Gastroesophageal sphincter (tissue), 4 donors: ENCODE measurements around the gene TLE2. TPM values are rescaled to one million over a fixed set of nuclear protein-coding genes. Genes with fewer than 3 reads are reported as not detected.

Experiments
- ATAC-seq: fragments of 150-250 bp; one replicate; pipeline ENCODE4 v1.9.1; 2016; ENCODE audit warnings: mild to moderate bottlenecking, moderate library complexity
- H3K27ac ChIP-seq, 4 donors: fragments of 200-600 bp; sonication (generic) in 3 of 4; 1 replicate in 3 of 4; 2 replicates in 1 of 4; pipeline ENCODE4 v1.5.1; 2016 to 2019
- H3K27me3 ChIP-seq: fragments of 200-600 bp; sonication (generic); one replicate; pipeline ENCODE4 v1.5.1; 2019
- H3K36me3 ChIP-seq, 2 donors: fragments of 200-600 bp; sonication (generic); one replicate each; pipeline ENCODE4 v1.5.1; 2019; ENCODE audit warnings: control low read depth in 1 of 2
- H3K4me1 ChIP-seq, 3 donors: fragments of 200-600 bp; sonication (generic); 1 replicate in 2 of 3; 2 replicates in 1 of 3; pipeline ENCODE4 v1.5.1; 2016 to 2019; ENCODE audit warnings: control low read depth in 2 of 3
- H3K4me3 ChIP-seq, 2 donors: fragments of 200-600 bp; sonication (generic); one replicate each; pipeline ENCODE4 v1.5.1; 2019; ENCODE audit warnings: mild to moderate bottlenecking in 1 of 2, moderate library complexity in 1 of 2
- H3K9me3 ChIP-seq, 3 donors: fragments of 200-600 bp; sonication (generic); one replicate each; pipeline ENCODE4 v1.5.1; 2017 to 2019; ENCODE audit warnings: control low read depth in 2 of 3
- EP300 ChIP-seq: sonication (generic); formaldehyde crosslinking; IDR thresholded peaks from one replicate; pipeline ENCODE4 v1.6.1; 2017; ENCODE audit warnings: antibody characterized with exemption, mild to moderate bottlenecking
- POLR2A ChIP-seq, 2 donors: fragments of 450-650 bp; IDR thresholded peaks; one replicate each; pipeline ENCODE4 v1.6.1; 2017; ENCODE audit warnings: antibody characterized with exemption in 2 of 2, mild to moderate bottlenecking in 2 of 2, moderate library complexity in 1 of 2
- POLR2AphosphoS5 ChIP-seq: sonication (generic); formaldehyde crosslinking; IDR thresholded peaks from one replicate; pipeline ENCODE4 v1.6.1; 2017; ENCODE audit warnings: antibody characterized with exemption
- WGBS, 2 donors: methylation state at CpG; one replicate each; pipeline ENCODE4 v1.1.5; 2018; ENCODE audit warnings: low coverage in 1 of 2; 5-methylcytosine and 5-hydroxymethylcytosine counted together
- total RNA-seq, 4 donors: library from RNA; depleted of rRNA; stranded (reverse); fragments of >200 nt; gene quantifications; one replicate each; pipeline ENCODE4 v1.1.0, GENCODE V29; 2016
- TF ChIP-seq, protein P1 (sequence below), 4 experiments: fragments of 200-600 bp in 2 of 4; fragments of 450-650 bp in 2 of 4; sonication (generic) in 1 of 4; IDR thresholded peaks; one replicate each; pipeline ENCODE4 v1.5.1; 2017 to 2019; ENCODE audit warnings: antibody characterized with exemption in 4 of 4, mild to moderate bottlenecking in 2 of 4, moderate library complexity in 2 of 4

TLE2 gene
- total RNA-seq, 4 donors from 2014 or later = 27.1 to 46.1 (median 34.4) TPM

DNA sequence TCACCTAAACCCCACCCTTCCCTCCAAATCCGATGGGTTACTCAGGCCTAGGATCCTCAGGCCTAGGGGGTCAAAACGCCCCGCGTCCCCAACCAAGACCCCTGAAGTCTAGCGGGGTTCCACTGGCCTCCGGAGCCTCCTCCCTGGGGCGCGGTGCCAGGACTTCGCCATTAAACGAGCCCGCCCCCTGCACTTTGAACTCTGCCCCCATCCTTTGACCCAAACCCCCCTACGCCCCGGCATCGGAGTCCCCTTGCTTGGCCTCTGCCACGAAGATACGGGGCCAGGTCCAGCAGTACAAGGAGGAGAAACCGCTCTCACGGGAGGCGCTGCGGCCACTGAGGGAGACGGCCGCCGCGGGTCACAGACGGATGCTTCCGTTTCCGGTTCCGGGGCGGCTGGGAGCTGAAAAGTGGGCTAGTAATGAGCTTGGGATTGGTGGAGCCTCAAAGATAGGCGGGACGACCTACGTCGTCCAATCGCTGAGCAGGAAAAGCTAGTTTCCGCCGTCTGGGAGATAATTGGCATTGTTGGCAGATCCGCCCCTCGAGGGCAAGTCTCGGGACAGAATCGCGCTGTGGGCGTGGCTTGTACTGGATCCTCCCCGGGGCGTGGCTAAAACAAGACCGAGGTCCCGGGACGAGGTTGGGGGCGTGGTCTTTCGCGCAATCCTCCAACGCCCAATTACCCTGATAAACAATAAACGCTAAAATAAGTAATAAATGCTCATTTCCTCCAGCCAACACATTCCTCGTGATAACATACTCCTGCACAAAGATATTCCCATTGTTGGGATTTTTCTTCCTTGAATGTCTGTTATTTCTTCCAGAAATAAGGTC is 78.6 kb downstream of the TLE2 start:
- ATAC-seq = peak; percentile 99
- Histone ChIP-seq H3K4me1 (peaks cover 0 to 27% (median 6%) of the 10 kb centered on the region in 3 donors), H3K27me3 (no peaks in the 10 kb centered on the region), H3K27ac (peak overlapping the region; percentile 89 to 96 (median 93)), H3K9me3 (no peaks in the 10 kb centered on the region), H3K36me3 (no peaks in the 10 kb centered on the region), H3K4me3 (peak overlapping the region; percentile 62 to 68)
- WGBS, 2 donors = 0 to 1% methylated on average over 12 to 16 of the region's 53 CpGs
- TF ChIP-seq POLR2AphosphoS5 (peak; percentile 91), EP300 (no peak), POLR2A (IDR thresholded peaks at IDR 0.05) (peak; percentile 75 to 86)
- TF ChIP-seq, protein P1, sequence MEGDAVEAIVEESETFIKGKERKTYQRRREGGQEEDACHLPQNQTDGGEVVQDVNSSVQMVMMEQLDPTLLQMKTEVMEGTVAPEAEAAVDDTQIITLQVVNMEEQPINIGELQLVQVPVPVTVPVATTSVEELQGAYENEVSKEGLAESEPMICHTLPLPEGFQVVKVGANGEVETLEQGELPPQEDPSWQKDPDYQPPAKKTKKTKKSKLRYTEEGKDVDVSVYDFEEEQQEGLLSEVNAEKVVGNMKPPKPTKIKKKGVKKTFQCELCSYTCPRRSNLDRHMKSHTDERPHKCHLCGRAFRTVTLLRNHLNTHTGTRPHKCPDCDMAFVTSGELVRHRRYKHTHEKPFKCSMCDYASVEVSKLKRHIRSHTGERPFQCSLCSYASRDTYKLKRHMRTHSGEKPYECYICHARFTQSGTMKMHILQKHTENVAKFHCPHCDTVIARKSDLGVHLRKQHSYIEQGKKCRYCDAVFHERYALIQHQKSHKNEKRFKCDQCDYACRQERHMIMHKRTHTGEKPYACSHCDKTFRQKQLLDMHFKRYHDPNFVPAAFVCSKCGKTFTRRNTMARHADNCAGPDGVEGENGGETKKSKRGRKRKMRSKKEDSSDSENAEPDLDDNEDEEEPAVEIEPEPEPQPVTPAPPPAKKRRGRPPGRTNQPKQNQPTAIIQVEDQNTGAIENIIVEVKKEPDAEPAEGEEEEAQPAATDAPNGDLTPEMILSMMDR (IDR thresholded peaks at IDR 0.05) = no peak

DNA sequence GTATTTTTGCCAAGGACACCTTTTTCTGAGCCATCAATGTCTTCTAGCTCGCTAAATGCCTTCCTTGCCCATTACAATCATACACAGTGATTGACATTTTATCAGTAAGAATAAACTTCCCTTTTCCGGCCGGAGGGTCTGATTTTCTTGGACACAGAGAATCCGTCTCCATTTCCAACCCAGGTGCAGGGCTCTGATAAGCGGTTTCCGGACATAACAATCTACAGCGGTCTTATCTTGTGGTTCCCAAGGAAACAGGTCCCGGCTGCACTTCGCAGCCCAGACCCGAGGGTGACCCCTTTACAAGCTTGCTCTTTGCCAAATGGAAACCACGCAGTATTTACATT is 79.2 kb downstream of the TLE2 start:
- peak; percentile 1 for ATAC-seq
- Histone ChIP-seq H3K4me1 (peaks cover 0 to 31% (median 6%) of the 10 kb centered on the region in 3 donors), H3K4me3 (peak overlapping the region; percentile 62 to 68), H3K9me3 (no peaks in the 10 kb centered on the region), H3K27ac (peak overlapping the region; percentile 89 to 96 (median 93)), H3K27me3 (no peaks in the 10 kb centered on the region), H3K36me3 (no peaks in the 10 kb centered on the region)
- WGBS, 2 donors = 0 to 2% methylated on average over 3 to 9 of the region's 11 CpGs
- TF ChIP-seq POLR2A (IDR thresholded peaks at IDR 0.05) (no peak), POLR2AphosphoS5 (no peak), EP300 (no peak)
- TF ChIP-seq, protein P1 (IDR thresholded peaks at IDR 0.05) = no peak

Other genes starting within 250 kb of the TLE2 start
- 10 to 100 TPM; 45.3 to 65.5 (median 47.2) TPM for gene SGTA, start 246.0 kb downstream of the TLE2 start, total RNA-seq
- gene THOP1, start 243.8 kb downstream of the TLE2 start, total RNA-seq = 10 to 100 TPM; 26.9 to 58.4 (median 38.7) TPM
- 1 to 10 TPM; 3.5 to 7.8 (median 5.5) TPM for gene ZNF554, start 209.4 kb downstream of the TLE2 start, total RNA-seq
- gene ZNF555, start 187.8 kb downstream of the TLE2 start, total RNA-seq = 10 to 100 TPM in 1 of 4 donors, 1 to 10 TPM in 3; 4.2 to 10.9 (median 7.6) TPM
- under 1 TPM in 3 of 4 donors, not detected in 1; 0.27 to 0.47 (median 0.27) TPM for gene ZNF556, start 161.9 kb downstream of the TLE2 start, total RNA-seq
- 1 to 10 TPM; 1.3 to 3.8 (median 2.8) TPM for gene ZNF57, start 128.4 kb downstream of the TLE2 start, total RNA-seq
- 1 to 10 TPM; 2.2 to 6.8 (median 3.4) TPM for gene ZNF77, start 84.3 kb downstream of the TLE2 start, total RNA-seq
- gene TLE6, start 51.7 kb downstream of the TLE2 start, total RNA-seq = under 1 TPM in 3 of 4 donors, not detected in 1; 0.19 to 0.64 (median 0.40) TPM
- 100 to 1,000 TPM; 502 to 905 (median 558) TPM for gene TLE5, start 33.2 kb upstream of the TLE2 start, total RNA-seq
- 100 to 1,000 TPM in 1 of 4 donors, 10 to 100 TPM in 3; 68.4 to 154 (median 83.4) TPM for gene GNA11, start 65.1 kb upstream of the TLE2 start, total RNA-seq
- gene GNA15, start 106.8 kb upstream of the TLE2 start, total RNA-seq = 1 to 10 TPM; 1.2 to 9.3 (median 5.7) TPM
- 1 to 10 TPM in 2 of 4 donors, under 1 TPM in 2; 0.20 to 1.9 (median 1.1) TPM for gene S1PR4, start 149.5 kb upstream of the TLE2 start, total RNA-seq
- gene NCLN, start 156.7 kb upstream of the TLE2 start, total RNA-seq = 10 to 100 TPM; 18.0 to 42.3 (median 29.2) TPM
- not detected for gene CELF5, start 195.4 kb upstream of the TLE2 start, total RNA-seq